ENCODE measurements around the gene KIF26B. TPM values are rescaled to one million over a fixed set of nuclear protein-coding genes. Genes with fewer than 3 reads are reported as not detected.

Gene KIF26B
- total RNA-seq, 3 donors from 2014 or later: 0.14 to 3.2 (median 0.39) TPM

DNA sequence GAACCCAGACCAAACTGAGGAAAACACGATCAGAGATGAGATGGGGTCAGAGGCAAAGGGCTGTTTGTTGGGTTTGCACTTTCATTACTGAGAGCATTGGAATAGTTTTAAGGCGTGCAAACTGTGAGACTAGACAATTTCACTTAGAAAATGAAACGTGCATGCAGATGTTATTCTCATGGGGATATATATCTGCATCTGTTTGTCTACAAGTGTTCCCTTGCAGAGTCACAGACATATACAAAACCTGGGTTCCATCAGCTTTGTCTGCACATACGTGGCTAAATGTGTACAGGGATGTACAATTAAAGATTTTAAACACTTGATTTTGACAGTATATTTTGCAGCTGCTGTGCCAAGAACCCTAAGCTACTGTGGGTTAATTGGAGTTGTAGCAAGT is 355.4 kb downstream of the KIF26B start:
- Histone ChIP-seq H3K4me3 (no peak overlapping the region), H3K36me3 (ENCODE audit: low read depth) (no peaks in the 10 kb centered on the region), H3K4me1 (ENCODE audit: low read depth) (no peaks in the 10 kb centered on the region), H3K9me3 (no peaks in the 10 kb centered on the region)
- TF ChIP-seq, protein P1, sequence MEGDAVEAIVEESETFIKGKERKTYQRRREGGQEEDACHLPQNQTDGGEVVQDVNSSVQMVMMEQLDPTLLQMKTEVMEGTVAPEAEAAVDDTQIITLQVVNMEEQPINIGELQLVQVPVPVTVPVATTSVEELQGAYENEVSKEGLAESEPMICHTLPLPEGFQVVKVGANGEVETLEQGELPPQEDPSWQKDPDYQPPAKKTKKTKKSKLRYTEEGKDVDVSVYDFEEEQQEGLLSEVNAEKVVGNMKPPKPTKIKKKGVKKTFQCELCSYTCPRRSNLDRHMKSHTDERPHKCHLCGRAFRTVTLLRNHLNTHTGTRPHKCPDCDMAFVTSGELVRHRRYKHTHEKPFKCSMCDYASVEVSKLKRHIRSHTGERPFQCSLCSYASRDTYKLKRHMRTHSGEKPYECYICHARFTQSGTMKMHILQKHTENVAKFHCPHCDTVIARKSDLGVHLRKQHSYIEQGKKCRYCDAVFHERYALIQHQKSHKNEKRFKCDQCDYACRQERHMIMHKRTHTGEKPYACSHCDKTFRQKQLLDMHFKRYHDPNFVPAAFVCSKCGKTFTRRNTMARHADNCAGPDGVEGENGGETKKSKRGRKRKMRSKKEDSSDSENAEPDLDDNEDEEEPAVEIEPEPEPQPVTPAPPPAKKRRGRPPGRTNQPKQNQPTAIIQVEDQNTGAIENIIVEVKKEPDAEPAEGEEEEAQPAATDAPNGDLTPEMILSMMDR (IDR thresholded peaks at IDR 0.05): no peak
- intact Hi-C loops (cut with DNase I, micrococcal nuclease): no loop called here
- DNase-seq: no peak
- no peak for ATAC-seq

DNA sequence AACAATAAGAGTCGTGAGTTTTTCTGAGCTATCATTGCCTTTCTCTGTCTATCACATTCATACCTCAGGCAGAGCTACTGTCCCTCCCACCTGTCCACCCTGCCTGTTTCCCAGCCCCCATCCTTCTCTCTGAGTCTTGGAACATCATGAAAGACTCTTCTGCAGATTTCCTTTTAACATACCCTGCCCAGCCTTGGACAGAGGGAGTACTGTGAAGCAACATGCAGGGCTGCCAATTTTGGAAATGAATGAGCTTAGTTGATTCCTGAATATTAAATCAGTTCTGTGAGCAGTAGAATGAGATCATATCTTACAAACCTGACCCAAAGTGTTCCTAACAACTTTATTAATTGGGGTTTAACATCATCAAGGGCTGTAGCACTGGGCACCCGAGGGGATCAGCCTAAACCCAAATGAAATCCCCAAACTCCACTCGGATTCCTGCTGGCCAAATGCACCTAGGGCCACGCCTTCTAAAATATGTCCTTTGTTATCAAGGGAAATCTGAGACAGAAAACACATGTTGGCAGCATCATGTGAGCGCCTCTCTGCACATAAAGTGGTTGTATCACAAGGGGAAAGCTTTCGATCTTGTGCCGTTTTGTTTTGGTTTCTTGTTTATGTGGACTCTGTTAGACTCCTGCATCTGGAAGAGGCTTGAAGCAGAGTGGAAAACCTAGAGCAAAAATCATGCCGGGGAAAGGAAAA is 357.6 kb downstream of the KIF26B start:
- Histone ChIP-seq H3K9me3 (no peaks in the 10 kb centered on the region), H3K4me1 (ENCODE audit: low read depth) (no peaks in the 10 kb centered on the region), H3K36me3 (ENCODE audit: low read depth) (no peaks in the 10 kb centered on the region), H3K4me3 (no peak overlapping the region)
- TF ChIP-seq, protein P1 (IDR thresholded peaks at IDR 0.05): no peak
- intact Hi-C loops (cut with DNase I, micrococcal nuclease): no loop called here
- no peak for ATAC-seq
- DNase-seq: no peak

DNA sequence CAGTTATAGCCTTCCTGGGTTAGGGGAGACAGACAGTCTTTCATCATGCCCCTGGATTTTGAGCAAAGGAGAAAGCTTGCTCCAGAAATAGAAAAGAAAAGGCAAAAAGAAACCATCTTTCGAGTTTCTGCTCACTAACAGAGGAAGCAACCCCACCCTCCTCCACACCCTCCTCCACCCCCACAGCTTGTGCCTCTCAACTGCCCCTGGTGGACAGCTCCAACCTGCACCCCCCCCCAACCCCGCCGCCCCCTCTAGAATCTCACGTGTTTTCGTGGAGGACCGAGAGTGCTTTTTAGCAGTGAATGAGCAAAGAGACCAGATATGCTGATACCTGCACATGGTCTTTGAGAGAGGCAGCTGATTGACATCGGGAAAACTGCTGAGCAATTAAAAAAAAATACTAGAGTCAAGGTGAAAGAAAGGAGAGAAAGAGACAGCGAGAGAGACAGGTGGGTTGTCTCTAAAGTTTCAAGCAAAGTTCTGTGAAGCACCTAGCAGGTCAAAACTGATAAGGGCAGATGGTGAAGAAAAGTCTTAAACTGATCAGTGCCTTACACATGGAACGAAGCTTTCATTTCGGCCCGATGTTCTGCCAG is 358.3 kb downstream of the KIF26B start:
- no peaks in the 10 kb centered on the region for H3K4me1 ChIP-seq (ENCODE audit: low read depth)
- intact Hi-C loops (cut with DNase I, micrococcal nuclease): no loop called here
- H3K4me3 ChIP-seq: no peak overlapping the region
- TF ChIP-seq, protein P1 (IDR thresholded peaks at IDR 0.05): no peak
- DNase-seq (no peak), ATAC-seq (no peak)
- H3K9me3 ChIP-seq: no peaks in the 10 kb centered on the region
- no peaks in the 10 kb centered on the region for H3K36me3 ChIP-seq (ENCODE audit: low read depth)

- Histone ChIP-seq H3K4me1 (ENCODE audit: low read depth) (no peaks in the 10 kb centered on the region), H3K36me3 (ENCODE audit: low read depth) (no peaks in the 10 kb centered on the region), H3K4me3 (no peak overlapping the region), H3K9me3 (no peaks in the 10 kb centered on the region)
- TF ChIP-seq, protein P1 (IDR thresholded peaks at IDR 0.05): no peak
- intact Hi-C loops (cut with DNase I, micrococcal nuclease): no loop called here
- DNase-seq (no peak), ATAC-seq (no peak)
Observed at GRCh38 chr1:245516284-245516759, 361.5 kb downstream of the KIF26B start.

GRCh38 chr1:245520611-245521010 is 365.8 kb downstream of the KIF26B start:
- H3K4me1 ChIP-seq (ENCODE audit: low read depth): no peaks in the 10 kb centered on the region
- TF ChIP-seq, protein P1 (IDR thresholded peaks at IDR 0.05): no peak
- ATAC-seq: no peak
- no peak for DNase-seq
- no peak overlapping the region for H3K4me3 ChIP-seq
- no peaks in the 10 kb centered on the region for H3K9me3 ChIP-seq
- intact Hi-C loops (cut with DNase I, micrococcal nuclease): no loop called here
- H3K36me3 ChIP-seq (ENCODE audit: low read depth): no peaks in the 10 kb centered on the region
